Progenitor cell of endocrine pancreas (in vitro differentiated cells): ENCODE measurements around the gene DMRTA1. TPM values are rescaled to one million over a fixed set of nuclear protein-coding genes. Genes with fewer than 3 reads are reported as not detected.
A peak's percentile ranks its signal among the peaks of the same experiment; 100 is the strongest.
"Not testable (repeated sequence)": the region's sequence is repeated elsewhere in the genome, so short reads cannot be mapped to it uniquely, and the experiment has no call there.

Experiments
- DNase-seq: peaks from one replicate; pipeline ENCODE4 v3.0.0; 2021; ENCODE audit warnings: low spot score; ENCODE audit not compliant: unreplicated experiment
- H3K27ac Mint-ChIP-seq: 2 replicates; pipeline ENCODE4 v1.8.0; 2021; ENCODE audit warnings: mild to moderate bottlenecking, moderate library complexity, mixed read lengths
- H3K27me3 Mint-ChIP-seq: 2 replicates; pipeline ENCODE4 v1.8.0; 2021; ENCODE audit warnings: mixed read lengths
- H3K36me3 Mint-ChIP-seq: 2 replicates; pipeline ENCODE4 v1.8.0; 2022; ENCODE audit warnings: mixed read lengths; ENCODE audit not compliant: insufficient read depth
- H3K4me1 Mint-ChIP-seq: 2 replicates; pipeline ENCODE4 v1.8.0; 2021; ENCODE audit warnings: low read depth, mixed read lengths
- H3K4me3 Mint-ChIP-seq: 2 replicates; pipeline ENCODE4 v1.8.0; 2021; ENCODE audit warnings: low read depth, mild to moderate bottlenecking, moderate library complexity, mixed read lengths
- H3K9me3 Mint-ChIP-seq: 2 replicates; pipeline ENCODE4 v1.8.0; 2021; ENCODE audit warnings: low read depth, mixed read lengths
- CTCF ChIP-seq: fragments of 200-600 bp; sonication (generic); IDR thresholded peaks from one replicate; pipeline ENCODE4 v1.5.0; 2021; ENCODE audit warnings: antibody characterized with exemption, mild to moderate bottlenecking; ENCODE audit not compliant: unreplicated experiment
- total RNA-seq: library from RNA; stranded (reverse); gene quantifications from 2 replicates; pipeline ENCODE4 v1.2.1, GENCODE V29; 2021

Gene DMRTA1
- total RNA-seq, 1 donor from 2014 or later: 7.7 TPM

- H3K4me3 Mint-ChIP-seq: no peak overlapping the region
Observed at GRCh38 chr9:22463205-22463604, 16.6 kb downstream of the DMRTA1 start.

GRCh38 chr9:22469928-22470544 is 23.4 kb downstream of the DMRTA1 start:
- no peaks in the 10 kb centered on the region for H3K9me3 Mint-ChIP-seq
- no peaks in the 10 kb centered on the region for H3K27me3 Mint-ChIP-seq
- H3K27ac Mint-ChIP-seq: no peak overlapping the region
- DNase-seq: peak; percentile 21
- no peaks in the 10 kb centered on the region for H3K36me3 Mint-ChIP-seq
- TF ChIP-seq CTCF: peak; percentile 84
- H3K4me1 Mint-ChIP-seq: no peaks in the 10 kb centered on the region
- no peak overlapping the region for H3K4me3 Mint-ChIP-seq

More at GRCh38 chr9:22463205-22463604, 16.6 kb downstream of the DMRTA1 start:
- TF ChIP-seq CTCF: no peak
- H3K9me3 Mint-ChIP-seq: no peaks in the 10 kb centered on the region
- no peaks in the 10 kb centered on the region for H3K27me3 Mint-ChIP-seq
- no peak overlapping the region for H3K27ac Mint-ChIP-seq
- no peaks in the 10 kb centered on the region for H3K36me3 Mint-ChIP-seq
- DNase-seq: no peak
- no peaks in the 10 kb centered on the region for H3K4me1 Mint-ChIP-seq

DNA sequence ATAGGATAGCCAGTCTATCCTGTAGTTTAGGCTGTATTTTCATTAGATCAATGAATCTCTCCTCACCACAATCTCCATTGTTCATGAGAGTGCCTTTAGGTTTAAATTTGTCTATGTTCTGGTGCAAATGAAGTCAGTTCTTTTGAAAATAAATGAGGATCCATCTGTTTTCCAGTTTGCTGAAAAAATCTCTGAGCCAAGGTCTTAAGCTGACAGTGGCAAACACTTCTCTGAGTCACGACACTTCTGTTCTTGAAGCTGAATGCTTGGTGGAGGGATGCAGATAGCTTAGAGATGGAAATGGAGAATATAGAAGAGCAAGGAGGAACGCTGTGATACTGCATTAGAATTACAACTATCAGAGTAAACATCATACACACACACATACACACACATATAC is 34.9 kb downstream of the DMRTA1 start:
- Mint-ChIP-seq H3K9me3 (peaks cover 7% of the 10 kb centered on the region), H3K4me3 (no peak overlapping the region), H3K27ac (no peak overlapping the region), H3K4me1 (no peaks in the 10 kb centered on the region), H3K36me3 (no peaks in the 10 kb centered on the region), H3K27me3 (no peaks in the 10 kb centered on the region)
- TF ChIP-seq CTCF: no peak
- no peak for DNase-seq

GRCh38 chr9:22483528-22484070 is 37.0 kb downstream of the DMRTA1 start:
- H3K36me3 Mint-ChIP-seq: no peaks in the 10 kb centered on the region
- DNase-seq: no peak
- TF ChIP-seq CTCF: no peak
- no peaks in the 10 kb centered on the region for H3K27me3 Mint-ChIP-seq
- peaks cover 7% of the 10 kb centered on the region for H3K9me3 Mint-ChIP-seq
- H3K4me3 Mint-ChIP-seq: no peak overlapping the region
- H3K27ac Mint-ChIP-seq: no peak overlapping the region
- H3K4me1 Mint-ChIP-seq: no peaks in the 10 kb centered on the region

DNA sequence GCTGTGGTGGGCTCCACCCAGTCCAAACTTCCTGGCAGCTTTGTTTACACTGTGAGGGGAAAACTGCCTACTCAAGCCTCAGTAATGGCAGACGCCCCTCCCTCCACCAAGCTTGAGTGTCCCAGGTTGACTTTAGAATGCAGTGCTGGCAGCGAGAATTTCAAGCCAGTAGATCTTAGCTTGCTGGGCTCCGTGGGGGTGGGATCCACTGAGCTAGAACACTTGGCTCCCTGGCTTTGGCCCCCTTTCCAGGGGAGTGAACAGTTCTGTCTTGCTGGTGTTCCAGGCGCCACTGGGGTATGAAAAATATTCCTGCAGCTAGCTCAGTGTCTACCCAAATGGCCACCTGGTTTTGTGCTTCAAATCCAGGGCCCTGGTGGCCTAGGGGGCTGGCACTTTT is 49.6 kb downstream of the DMRTA1 start:
- not testable (repeated sequence) for H3K4me1 Mint-ChIP-seq, H3K36me3 Mint-ChIP-seq, H3K4me3 Mint-ChIP-seq, DNase-seq, H3K27me3 Mint-ChIP-seq, H3K27ac Mint-ChIP-seq
- H3K9me3 Mint-ChIP-seq: peaks cover 11% of the 10 kb centered on the region
